Measurements from ENCODE around the gene PGRMC1.

PGRMC1 gene

GRCh38 chrX:119235872-119236622 lies at the start of gene PGRMC1:
Gene PGRMC1 (plus strand): TSS chrX:119236285. CDS start chrX:119236364, 79 bp downstream.
- peak; percentile 94 for DNase-seq (ENCODE audit: extremely low spot score)
- ChIA-PET POLR2A (interaction anchor here (0.8 to 1.2 kb wide), 2 partner anchors 232 to 247 kb away, joined by 3 to 4 read pairs; partner anchors contain the start of gene SLC25A5), CTCF (no interaction called here)
- TF ChIP-seq LEF1 (IDR thresholded peaks at IDR 0.05; ENCODE audit: borderline replicate concordance), result no peak
- TF ChIP-seq ELF4 (IDR thresholded peaks at IDR 0.05), result peak; percentile 59; the same call in 1 of the 2 replicates
- TF ChIP-seq L3MBTL2 (conservative IDR thresholded peaks at IDR 0.05), result peak; percentile 72

GRCh38 chrX:119186763-119187162 lies 49.3 kb upstream of the PGRMC1 start:
- POLR2A ChIA-PET, result no interaction called here
- CTCF ChIA-PET, result no interaction called here
- no peak for TF ChIP-seq FOXA1 (IDR thresholded peaks at IDR 0.05)
- TF ChIP-seq HDGF (IDR thresholded peaks at IDR 0.05; ENCODE audit: borderline replicate concordance), result no peak
- no peak for TF ChIP-seq FOXM1 (IDR thresholded peaks at IDR 0.05; ENCODE audit: borderline replicate concordance)
- TF ChIP-seq ZNF384 (IDR thresholded peaks at IDR 0.05), result no peak
- no peak for TF ChIP-seq L3MBTL2 (conservative IDR thresholded peaks at IDR 0.05)
- DNase-seq (ENCODE audit: extremely low spot score), result no peak

- DNase-seq (ENCODE audit: extremely low spot score), result no peak
- ChIA-PET CTCF (no interaction called here), POLR2A (no interaction called here)
- TF ChIP-seq FOXK2 (IDR thresholded peaks at IDR 0.05) (no peak), NFRKB (IDR thresholded peaks at IDR 0.05) (no peak), TARDBP (IDR thresholded peaks at IDR 0.05) (no peak), LEF1 (IDR thresholded peaks at IDR 0.05; ENCODE audit: borderline replicate concordance) (no peak), SUZ12 (IDR thresholded peaks at IDR 0.05) (no peak), BHLHE40 (IDR thresholded peaks at IDR 0.05; ENCODE audit: borderline replicate concordance) (no peak), FOXA1 (IDR thresholded peaks at IDR 0.05) (no peak)
Observed at GRCh38 chrX:119187298-119187697, 48.8 kb upstream of the PGRMC1 start.

GRCh38 chrX:119189115-119189514 lies 47.0 kb upstream of the PGRMC1 start:
- DNase-seq (ENCODE audit: extremely low spot score), result no peak
- POLR2A ChIA-PET, result no interaction called here
- no peak for TF ChIP-seq SP1 (IDR thresholded peaks at IDR 0.05)
- no peak for TF ChIP-seq FOXM1 (IDR thresholded peaks at IDR 0.05; ENCODE audit: borderline replicate concordance)
- TF ChIP-seq ARNT (IDR thresholded peaks at IDR 0.05), result no peak
- TF ChIP-seq BHLHE40 (IDR thresholded peaks at IDR 0.05; ENCODE audit: borderline replicate concordance), result no peak
- TF ChIP-seq L3MBTL2 (conservative IDR thresholded peaks at IDR 0.05), result no peak
- TF ChIP-seq LEF1 (IDR thresholded peaks at IDR 0.05; ENCODE audit: borderline replicate concordance), result no peak
- TF ChIP-seq TARDBP (IDR thresholded peaks at IDR 0.05), result no peak
- no peak for TF ChIP-seq SUZ12 (IDR thresholded peaks at IDR 0.05)
- CTCF ChIA-PET, result no interaction called here

- TF ChIP-seq LEF1 (IDR thresholded peaks at IDR 0.05; ENCODE audit: borderline replicate concordance), result no peak
- no peak for TF ChIP-seq NFRKB (IDR thresholded peaks at IDR 0.05)
- TF ChIP-seq FOXA1 (IDR thresholded peaks at IDR 0.05), result no peak
- TF ChIP-seq ZNF384 (IDR thresholded peaks at IDR 0.05), result no peak
- TF ChIP-seq CTBP1 (IDR thresholded peaks at IDR 0.05; ENCODE audit: borderline replicate concordance), result no peak
- no peak for TF ChIP-seq FOXM1 (IDR thresholded peaks at IDR 0.05; ENCODE audit: borderline replicate concordance)
- TF ChIP-seq PKNOX1 (IDR thresholded peaks at IDR 0.05), result no peak
- no peak for TF ChIP-seq ARNT (IDR thresholded peaks at IDR 0.05)
- TF ChIP-seq TARDBP (IDR thresholded peaks at IDR 0.05), result no peak
- TF ChIP-seq BHLHE40 (IDR thresholded peaks at IDR 0.05; ENCODE audit: borderline replicate concordance), result no peak
- TF ChIP-seq SP1 (IDR thresholded peaks at IDR 0.05), result no peak
- TF ChIP-seq L3MBTL2 (conservative IDR thresholded peaks at IDR 0.05), result no peak
- no peak for TF ChIP-seq HDGF (IDR thresholded peaks at IDR 0.05; ENCODE audit: borderline replicate concordance)
- no peak for TF ChIP-seq FOXK2 (IDR thresholded peaks at IDR 0.05)
- no peak for TF ChIP-seq SUZ12 (IDR thresholded peaks at IDR 0.05)
- CTCF ChIA-PET, result interaction anchor here (1.1 kb wide), 1 partner anchor 17 kb away, joined by 4 read pairs; no protein-coding TSS in a partner anchor
- POLR2A ChIA-PET, result no interaction called here
- DNase-seq (ENCODE audit: extremely low spot score), result no peak
Observed at GRCh38 chrX:119189595-119189994, 46.5 kb upstream of the PGRMC1 start.

GRCh38 chrX:119190091-119190681 lies 45.9 kb upstream of the PGRMC1 start:
- ChIA-PET POLR2A (no interaction called here), CTCF (interaction anchor here (0.6 to 1.1 kb wide), 2 partner anchors 17 to 192 kb away, joined by 3 to 4 read pairs; no protein-coding TSS in a partner anchor)
- TF ChIP-seq ELF4 (IDR thresholded peaks at IDR 0.05), result no peak
- TF ChIP-seq SUZ12 (IDR thresholded peaks at IDR 0.05), result no peak
- no peak for TF ChIP-seq LEF1 (IDR thresholded peaks at IDR 0.05; ENCODE audit: borderline replicate concordance)
- no peak for TF ChIP-seq BHLHE40 (IDR thresholded peaks at IDR 0.05; ENCODE audit: borderline replicate concordance)
- no peak for TF ChIP-seq PKNOX1 (IDR thresholded peaks at IDR 0.05)
- no peak for TF ChIP-seq ARNT (IDR thresholded peaks at IDR 0.05)
- TF ChIP-seq CTBP1 (IDR thresholded peaks at IDR 0.05; ENCODE audit: borderline replicate concordance), result no peak
- no peak for TF ChIP-seq FOXM1 (IDR thresholded peaks at IDR 0.05; ENCODE audit: borderline replicate concordance)
- no peak for TF ChIP-seq FOXK2 (IDR thresholded peaks at IDR 0.05)
- no peak for TF ChIP-seq SP1 (IDR thresholded peaks at IDR 0.05)
- no peak for TF ChIP-seq TARDBP (IDR thresholded peaks at IDR 0.05)
- no peak for DNase-seq (ENCODE audit: extremely low spot score)

GRCh38 chrX:119190831-119191230 lies 45.3 kb upstream of the PGRMC1 start:
- TF ChIP-seq HDGF (IDR thresholded peaks at IDR 0.05; ENCODE audit: borderline replicate concordance) (no peak), FOXA1 (IDR thresholded peaks at IDR 0.05) (no peak)
- ChIA-PET CTCF (no interaction called here), POLR2A (no interaction called here)
- no peak for DNase-seq (ENCODE audit: extremely low spot score)
